K562 treated with DMSO at 1 percent for 48 hours (cell line): ENCODE results near the gene PLP1. TPM values are rescaled to one million over a fixed set of nuclear protein-coding genes. Genes with fewer than 3 reads are reported as not detected.

ENCODE experiments used
- total RNA-seq: library from RNA; unstranded; fragments of 300-600 nt; gene quantifications from 2 replicates; pipeline ENCODE4 v1.2.3, GENCODE V29; 2022; ENCODE audit warnings: low replicate concordance; ENCODE audit errors: extremely low read depth

Gene PLP1, protein sequence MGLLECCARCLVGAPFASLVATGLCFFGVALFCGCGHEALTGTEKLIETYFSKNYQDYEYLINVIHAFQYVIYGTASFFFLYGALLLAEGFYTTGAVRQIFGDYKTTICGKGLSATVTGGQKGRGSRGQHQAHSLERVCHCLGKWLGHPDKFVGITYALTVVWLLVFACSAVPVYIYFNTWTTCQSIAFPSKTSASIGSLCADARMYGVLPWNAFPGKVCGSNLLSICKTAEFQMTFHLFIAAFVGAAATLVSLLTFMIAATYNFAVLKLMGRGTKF
- not detected in 2 replicates for total RNA-seq

GRCh38 chrX:103776546-103776945, at the start of gene PLP1:
Gene PLP1, plus strand, starts transcription at chrX:103776840. Its CDS starts 156 bp downstream, at chrX:103776996.

DNA sequence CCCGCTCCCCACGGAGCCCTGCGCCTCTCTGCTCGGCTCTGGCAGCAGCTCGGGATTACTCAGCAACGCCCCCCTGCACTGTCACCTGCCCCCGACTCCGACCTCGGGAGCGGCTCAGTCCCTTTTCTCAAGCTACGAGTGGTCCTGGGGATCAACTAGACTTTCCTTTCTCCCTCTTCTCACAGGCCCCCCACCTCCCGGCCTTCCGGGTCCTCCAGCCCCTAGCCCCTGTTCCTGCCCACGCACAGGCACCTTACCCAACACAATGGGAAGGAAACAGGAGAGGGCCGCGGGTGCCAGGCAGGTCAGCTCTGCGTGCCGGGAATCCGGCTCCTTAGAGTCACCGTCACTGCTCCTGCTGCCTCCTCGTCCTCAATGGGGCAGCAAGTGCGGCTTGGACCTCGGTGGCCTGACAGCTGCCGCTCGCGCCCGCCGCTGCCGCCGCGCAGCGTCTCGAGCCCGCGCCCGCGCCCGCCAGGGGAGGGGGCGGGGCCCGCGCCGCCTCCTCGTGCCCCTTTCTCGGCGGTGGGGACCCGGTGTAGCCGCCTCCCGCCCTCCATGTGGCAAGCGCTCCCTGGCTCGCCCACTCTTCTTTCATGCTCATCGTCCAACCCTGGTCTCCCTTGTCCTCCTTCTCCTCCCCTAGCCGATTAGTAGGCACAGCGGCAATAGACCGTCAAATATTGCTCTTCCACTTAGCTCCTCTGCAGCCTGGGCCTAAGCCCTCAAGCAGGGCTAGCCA, 55.3 kb downstream of the PLP1 start, which contains the start of gene RAB9B:
TSS of gene RAB9B (minus strand) at position 455 of the 742 bp plus-strand sequence. CDS start 6,473 bp downstream, outside the sequence.

Other genes with a start within 250 kb of the PLP1 start
- not detected in 2 replicates for gene TCEAL4, start 191.3 kb upstream of the PLP1 start, total RNA-seq
- gene TCEAL3, start 168.9 kb upstream of the PLP1 start, total RNA-seq: not detected in 2 replicates
- gene TCEAL1, start 147.9 kb upstream of the PLP1 start, total RNA-seq: not detected in 2 replicates
- gene MORF4L2, start 90.1 kb upstream of the PLP1 start, total RNA-seq: not detected in 2 replicates
- gene TMEM31, start 65.9 kb upstream of the PLP1 start, total RNA-seq: not detected in 2 replicates
- not detected in 2 replicates for gene RAB9B, start 55.4 kb downstream of the PLP1 start, total RNA-seq
- gene TMSB15B, start 185.8 kb downstream of the PLP1 start, total RNA-seq: not detected in 2 replicates
- not detected in 2 replicates for gene H2BW1, start 236.9 kb downstream of the PLP1 start, total RNA-seq